Limb (tissue), 2 donors: Measurements from ENCODE around the gene AQP2.

ENCODE experiments used
- DNase-seq, 2 donors: peaks; one replicate each; pipeline ENCODE4 v3.0.0-alpha.2; 2016; ENCODE audit errors: extremely low spot score in 2 of 2

Gene AQP2

GRCh38 chr12:49941556-49942511 lies 8.7 kb upstream of the AQP2 start:
- no peak for DNase-seq

DNA sequence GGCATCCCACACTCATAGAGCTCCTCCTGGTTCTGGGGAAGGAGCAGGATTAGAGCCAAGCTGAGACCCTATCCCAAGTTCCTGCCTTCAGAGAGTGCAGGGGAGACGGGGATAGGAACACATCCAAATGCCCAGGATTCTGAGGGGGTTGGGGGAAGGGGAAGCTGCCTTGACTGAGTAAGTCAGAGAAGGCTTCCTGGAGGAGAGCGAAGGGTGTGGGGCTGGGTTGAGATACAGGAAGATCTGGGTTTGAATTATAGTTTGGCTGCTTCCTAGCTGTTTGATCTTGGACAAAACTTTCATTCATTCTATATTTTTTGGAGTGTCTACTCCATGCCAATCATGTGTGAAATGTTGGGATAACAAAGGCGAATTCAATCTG lies 8.0 kb upstream of the AQP2 start:
- no peak for DNase-seq

DNA sequence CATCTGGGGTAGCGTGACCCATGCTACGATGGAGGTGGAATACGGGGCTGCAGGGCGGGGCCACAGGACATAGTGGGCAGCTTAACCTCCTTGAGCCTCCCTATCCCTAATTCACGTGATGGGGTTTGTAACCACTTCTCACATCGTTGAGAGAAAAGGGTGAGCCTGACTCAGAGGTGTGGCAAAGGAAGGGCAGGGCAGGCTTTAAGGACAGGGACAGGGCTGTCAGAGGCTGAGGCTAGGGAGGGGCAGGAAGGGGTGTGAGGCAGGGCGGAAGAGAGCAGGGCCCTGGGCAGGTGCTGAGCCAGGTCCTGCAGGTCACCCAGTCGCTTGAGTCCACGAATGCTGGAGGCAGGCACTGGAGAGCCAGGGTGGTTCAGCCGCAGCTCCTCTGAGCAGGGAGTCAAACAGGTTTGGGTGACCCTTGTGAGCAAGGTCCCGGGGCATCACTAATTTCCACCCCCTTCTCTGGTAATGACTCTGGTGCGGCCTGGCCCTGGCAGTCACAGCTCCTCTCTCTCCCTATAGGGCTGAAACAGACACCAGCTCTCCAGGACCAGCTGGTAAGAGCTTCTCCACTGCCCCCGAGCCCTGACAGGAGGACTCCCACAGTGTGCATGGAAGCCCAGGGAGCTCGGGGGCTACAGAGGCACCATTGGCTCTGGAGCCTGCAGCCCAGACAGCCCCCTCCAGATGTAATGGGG lies 7.5 kb upstream of the AQP2 start:
- DNase-seq = no peak

- no peak for DNase-seq
These were observed 6.9 kb upstream of the AQP2 start for GRCh38 chr12:49943625-49943960.

DNA sequence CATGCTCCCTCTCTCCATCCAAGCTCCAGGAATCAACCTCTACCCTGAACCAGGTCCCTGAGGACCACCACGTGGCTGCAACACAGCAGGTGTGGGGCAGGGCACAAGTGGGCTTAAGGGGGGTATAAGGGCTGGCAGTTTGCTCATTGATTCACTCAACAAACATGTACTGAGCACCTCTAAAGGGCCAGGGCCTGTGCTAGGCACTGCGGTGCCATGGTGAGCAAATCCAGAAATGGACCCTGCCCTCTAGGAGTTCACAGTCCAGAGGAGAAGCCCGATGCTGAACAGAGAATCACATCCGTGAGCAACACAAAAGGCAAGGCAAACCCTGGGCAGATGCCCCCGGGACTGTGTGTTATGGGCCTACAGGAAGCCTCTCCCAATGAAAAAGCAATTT lies 6.5 kb upstream of the AQP2 start:
- no peak for DNase-seq

- DNase-seq = no peak
These were observed 5.8 kb upstream of the AQP2 start for GRCh38 chr12:49944718-49945117.

GRCh38 chr12:49945394-49946080 lies 5.0 kb upstream of the AQP2 start:
- DNase-seq = peak; percentile 78 to 88

DNA sequence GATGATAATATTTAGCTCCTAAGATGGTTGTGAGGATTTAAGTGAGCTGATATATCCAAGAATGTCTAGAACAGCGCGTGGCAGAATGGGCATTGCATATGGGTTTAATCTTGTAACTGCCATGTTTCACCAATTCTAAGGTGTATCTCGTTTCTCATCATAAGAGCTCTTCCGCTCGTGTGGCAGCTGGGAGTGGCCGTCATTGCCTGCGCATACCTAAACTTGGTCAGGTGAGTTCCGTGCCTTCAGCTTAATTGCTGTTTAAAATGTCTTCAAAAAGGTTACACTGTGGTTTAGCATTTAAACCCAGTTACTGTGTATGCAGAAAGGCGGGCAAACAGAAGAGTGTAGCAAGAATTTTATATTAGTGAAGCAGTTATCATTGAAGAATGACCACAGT lies 4.5 kb upstream of the AQP2 start:
- DNase-seq = no peak

DNA sequence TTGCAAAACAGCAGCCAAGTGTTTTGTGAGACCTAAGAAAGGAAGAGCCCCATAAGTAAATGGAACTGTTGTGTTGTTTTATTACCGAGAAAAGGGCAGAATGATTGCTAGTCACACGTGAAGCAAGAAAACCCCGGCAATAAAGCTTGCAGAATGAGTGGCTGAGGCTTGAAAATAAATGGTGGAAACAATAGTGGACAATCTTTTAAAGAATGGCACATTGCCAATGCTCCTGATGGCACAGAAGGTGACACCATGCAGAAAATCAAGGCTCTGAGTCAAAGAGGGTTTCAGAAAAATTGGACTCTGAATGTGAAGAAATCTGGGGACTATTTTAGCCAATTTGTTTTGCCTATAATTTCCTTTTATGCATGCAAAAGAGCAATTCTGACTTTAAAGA lies 4.0 kb upstream of the AQP2 start:
- DNase-seq = no peak

- DNase-seq = no peak
These were observed 2.8 kb upstream of the AQP2 start for GRCh38 chr12:49947593-49948226.

- no peak for DNase-seq
These were observed 1.4 kb upstream of the AQP2 start for GRCh38 chr12:49948866-49949845.

DNA sequence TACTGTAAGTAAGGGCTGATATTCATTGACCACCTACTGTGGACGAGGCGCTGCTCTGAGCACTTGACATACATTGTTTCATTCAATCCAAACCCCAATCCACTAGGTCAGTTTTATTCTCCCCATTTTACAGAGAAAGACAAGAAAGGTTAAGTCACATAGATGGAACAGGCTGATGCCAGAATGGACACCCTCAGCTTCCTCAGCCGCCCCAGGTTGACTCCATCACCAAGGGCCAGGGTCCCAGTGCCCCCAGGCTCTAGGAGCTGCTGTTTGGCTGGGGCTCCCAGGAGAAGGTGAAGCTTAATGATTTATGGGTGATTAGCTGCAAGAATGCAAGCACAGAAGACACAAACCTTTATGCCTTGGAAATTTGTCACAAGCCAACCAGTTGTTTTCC lies 671 bp upstream of the AQP2 start:
- no peak for DNase-seq

GRCh38 chr12:49951411-49952240 lies 1.1 kb downstream of the AQP2 start:
- DNase-seq = no peak

DNA sequence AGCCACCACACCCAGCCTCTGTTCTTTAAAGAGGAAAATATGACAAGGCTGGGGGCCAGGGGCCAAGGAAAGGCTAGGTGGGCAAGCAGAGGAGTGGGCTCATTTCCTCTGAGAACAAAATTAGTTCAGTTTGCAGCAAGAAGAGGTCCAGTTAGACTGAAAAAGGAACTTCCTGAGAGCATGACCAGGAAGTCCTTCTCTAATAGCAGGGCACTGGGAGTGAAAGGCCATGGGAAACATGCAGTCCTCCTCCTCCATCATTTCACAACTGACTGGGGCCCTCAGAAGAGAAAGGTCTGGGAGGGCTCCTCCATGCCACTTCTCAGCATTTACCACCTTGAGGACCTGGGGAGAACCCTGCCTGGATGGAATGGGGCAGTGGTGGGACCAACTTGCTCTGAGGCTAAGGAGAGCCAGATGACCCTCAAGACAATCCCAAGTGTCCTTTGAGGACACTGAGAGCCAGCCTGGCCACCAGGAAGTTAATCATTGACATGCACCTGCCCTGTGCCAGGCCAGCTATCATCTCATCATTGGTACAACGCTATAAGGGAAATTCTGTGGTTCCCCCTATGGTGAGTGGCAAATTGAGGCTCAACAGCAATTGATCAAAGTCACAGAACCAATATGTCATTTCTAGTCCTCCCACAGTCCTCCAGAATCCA lies 2.0 kb downstream of the AQP2 start:
- DNase-seq = no peak

- no peak for DNase-seq
These were observed 2.6 kb downstream of the AQP2 start for GRCh38 chr12:49953151-49953550.

GRCh38 chr12:49953961-49954846 lies 3.7 kb downstream of the AQP2 start:
- no peak for DNase-seq

DNA sequence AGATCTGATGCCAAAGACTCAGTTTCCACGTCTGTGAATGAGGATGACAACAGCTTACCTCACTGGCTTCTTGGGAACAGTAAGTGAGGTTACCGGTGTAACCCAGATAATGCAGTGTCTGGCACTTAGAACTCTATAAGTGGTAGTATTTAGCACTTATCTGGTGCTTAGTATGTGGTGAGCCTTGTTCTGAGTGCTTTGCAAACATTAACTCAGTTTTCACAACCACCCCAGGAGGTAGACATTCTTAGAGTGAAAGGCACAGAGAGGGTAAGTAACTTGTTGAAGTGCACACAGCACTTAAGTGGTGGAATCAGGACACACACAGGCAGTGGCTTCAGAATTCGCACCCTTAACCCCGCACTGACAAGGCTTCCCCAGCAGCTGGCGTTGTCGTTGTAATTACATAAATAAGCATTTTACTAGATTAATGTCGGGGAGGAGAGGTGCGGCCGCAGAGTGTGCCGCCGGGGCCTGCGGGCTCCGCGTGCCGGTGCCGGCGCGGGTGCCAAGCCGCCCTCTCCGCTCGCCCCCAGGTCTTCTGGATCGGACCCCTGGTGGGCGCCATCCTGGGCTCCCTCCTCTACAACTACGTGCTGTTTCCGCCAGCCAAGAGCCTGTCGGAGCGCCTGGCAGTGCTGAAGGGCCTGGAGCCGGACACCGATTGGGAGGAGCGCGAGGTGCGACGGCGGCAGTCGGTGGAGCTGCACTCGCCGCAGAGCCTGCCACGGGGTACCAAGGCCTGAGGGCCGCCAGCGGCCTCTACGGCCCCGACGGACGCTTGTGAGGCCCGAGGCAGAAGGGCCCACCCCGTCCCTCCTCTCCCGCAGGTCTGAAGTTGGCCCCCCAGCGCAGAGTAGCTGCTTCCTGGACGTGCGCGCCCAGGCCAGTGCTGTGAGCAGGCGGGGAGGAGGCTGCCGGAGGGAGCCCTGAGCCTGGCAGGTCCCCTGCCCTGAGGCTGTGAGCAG lies 4.6 kb downstream of the AQP2 start:
- DNase-seq = no peak
